ENCODE measurements around the gene PEAR1. TPM values are rescaled to one million over a fixed set of nuclear protein-coding genes. Genes with fewer than 3 reads are reported as not detected.

The PEAR1 gene
- total RNA-seq, 1 donor = 12.1 TPM

DNA sequence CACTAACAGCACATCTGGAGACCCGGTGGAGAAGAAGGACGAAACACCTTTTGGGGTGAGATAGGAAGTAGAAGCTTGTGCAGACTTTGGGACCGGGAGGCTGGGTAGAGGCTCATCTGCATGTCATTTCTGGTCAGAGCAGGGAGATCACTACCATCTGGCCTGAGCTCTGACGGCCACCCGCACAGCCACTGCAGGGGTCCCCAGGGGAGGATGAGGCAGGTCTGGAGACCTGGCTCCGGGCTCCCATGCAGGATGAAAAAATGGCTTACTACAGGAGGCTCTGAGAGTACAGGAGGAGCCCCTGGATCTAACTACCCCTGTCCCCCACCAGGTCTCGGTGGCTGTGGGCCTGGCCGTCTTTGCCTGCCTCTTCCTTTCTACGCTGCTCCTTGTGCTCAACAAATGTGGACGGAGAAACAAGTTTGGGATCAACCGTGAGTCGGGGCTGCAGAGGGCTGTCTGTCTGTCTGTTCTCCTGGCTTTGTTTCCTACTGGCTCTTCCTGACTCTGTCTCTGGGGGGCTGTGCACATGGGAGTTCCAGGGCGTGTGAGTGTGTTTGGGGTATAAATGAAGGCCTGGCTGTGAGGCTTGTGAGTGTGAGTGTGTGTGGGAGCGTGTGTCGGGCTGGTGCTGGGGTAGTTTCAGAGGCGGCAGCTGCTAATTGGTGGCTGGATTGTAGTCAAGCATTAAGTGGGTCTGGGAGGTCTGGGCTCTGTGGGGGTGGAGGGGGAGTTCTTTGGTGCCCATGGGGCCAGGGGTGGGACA, 18.8 kb upstream of the PEAR1 start:
- H3K4me3 ChIP-seq (ENCODE audit: low read depth, low read length) = no peak overlapping the region
- no peak for DNase-seq (ENCODE audit: low read depth)
- TF ChIP-seq, protein P1, sequence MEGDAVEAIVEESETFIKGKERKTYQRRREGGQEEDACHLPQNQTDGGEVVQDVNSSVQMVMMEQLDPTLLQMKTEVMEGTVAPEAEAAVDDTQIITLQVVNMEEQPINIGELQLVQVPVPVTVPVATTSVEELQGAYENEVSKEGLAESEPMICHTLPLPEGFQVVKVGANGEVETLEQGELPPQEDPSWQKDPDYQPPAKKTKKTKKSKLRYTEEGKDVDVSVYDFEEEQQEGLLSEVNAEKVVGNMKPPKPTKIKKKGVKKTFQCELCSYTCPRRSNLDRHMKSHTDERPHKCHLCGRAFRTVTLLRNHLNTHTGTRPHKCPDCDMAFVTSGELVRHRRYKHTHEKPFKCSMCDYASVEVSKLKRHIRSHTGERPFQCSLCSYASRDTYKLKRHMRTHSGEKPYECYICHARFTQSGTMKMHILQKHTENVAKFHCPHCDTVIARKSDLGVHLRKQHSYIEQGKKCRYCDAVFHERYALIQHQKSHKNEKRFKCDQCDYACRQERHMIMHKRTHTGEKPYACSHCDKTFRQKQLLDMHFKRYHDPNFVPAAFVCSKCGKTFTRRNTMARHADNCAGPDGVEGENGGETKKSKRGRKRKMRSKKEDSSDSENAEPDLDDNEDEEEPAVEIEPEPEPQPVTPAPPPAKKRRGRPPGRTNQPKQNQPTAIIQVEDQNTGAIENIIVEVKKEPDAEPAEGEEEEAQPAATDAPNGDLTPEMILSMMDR (IDR thresholded peaks at IDR 0.05; ENCODE audit: insufficient read depth, low read depth, low read length) = no peak

DNA sequence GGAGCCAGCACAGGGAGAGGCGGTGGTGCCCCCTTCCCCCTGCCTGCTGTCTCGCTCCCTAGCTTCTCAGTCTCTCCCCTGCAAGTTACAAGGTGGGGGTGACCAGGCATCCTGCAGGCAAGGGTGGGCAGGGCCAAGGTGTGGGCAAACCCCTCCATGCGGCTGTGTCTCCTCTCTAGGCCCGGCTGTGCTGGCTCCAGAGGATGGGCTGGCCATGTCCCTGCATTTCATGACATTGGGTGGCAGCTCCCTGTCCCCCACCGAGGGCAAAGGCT, 18.2 kb upstream of the PEAR1 start:
- no peak for DNase-seq (ENCODE audit: low read depth)
- TF ChIP-seq, protein P1 (IDR thresholded peaks at IDR 0.05; ENCODE audit: insufficient read depth, low read depth, low read length) = no peak
- H3K4me3 ChIP-seq (ENCODE audit: low read depth, low read length) = no peak overlapping the region

DNA sequence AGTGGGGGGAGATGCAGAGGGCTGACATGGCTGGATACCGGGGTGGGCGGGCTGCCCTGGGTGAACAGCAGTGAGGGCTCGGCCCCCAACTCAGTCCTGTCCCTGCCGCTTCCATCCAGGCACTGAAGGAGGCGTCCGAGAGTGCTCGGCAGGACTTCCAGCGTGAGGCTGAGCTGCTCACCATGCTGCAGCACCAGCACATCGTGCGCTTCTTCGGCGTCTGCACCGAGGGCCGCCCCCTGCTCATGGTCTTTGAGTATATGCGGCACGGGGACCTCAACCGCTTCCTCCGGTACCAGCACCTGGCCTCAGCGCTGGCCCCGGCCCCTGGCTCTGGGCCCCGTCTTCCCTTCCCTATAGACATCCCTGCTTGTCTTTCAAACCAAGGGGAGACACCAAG, 17.2 kb upstream of the PEAR1 start:
- DNase-seq (ENCODE audit: low read depth) = no peak
- no peak overlapping the region for H3K4me3 ChIP-seq (ENCODE audit: low read depth, low read length)
- TF ChIP-seq, protein P1 (IDR thresholded peaks at IDR 0.05; ENCODE audit: insufficient read depth, low read depth, low read length) = no peak

DNA sequence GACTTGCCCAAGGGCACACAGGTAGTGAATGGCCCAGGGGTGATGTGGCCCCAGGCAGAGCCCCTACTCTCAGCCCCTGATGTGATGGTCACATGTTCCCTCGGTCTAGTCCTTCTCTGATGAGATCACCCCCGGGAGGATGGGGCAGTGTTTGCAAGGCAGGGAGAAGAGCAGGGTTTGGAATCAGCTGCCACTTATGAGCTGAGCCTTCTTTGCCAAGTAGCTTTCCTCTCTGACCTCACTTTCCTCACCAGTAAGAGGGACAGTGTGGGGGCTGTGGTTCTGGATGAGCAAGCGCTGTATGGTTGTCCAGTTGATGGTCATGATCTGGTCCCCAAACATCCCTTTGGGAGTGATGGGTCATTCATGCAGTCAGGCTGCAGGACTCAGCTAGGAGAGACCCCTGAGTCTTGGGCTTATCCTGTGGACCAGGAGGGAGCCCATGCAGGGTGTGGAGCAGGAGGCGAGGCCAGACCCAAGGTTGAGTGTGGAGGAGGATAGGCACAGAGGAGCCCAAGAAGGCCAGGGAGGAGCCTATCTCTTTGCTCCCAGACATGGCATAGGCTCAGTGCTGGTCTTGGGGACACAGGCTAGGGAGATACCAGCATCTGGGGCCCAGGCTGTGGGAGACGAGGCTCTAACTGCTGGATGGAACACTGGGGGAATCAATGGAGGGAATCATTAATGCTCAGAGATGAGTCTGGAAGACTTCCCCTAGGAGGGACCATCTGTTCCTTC, 15.9 kb upstream of the PEAR1 start:
- DNase-seq (ENCODE audit: low read depth) = no peak
- TF ChIP-seq, protein P1 (IDR thresholded peaks at IDR 0.05; ENCODE audit: insufficient read depth, low read depth, low read length) = no peak
- H3K4me3 ChIP-seq (ENCODE audit: low read depth, low read length) = no peak overlapping the region

DNA sequence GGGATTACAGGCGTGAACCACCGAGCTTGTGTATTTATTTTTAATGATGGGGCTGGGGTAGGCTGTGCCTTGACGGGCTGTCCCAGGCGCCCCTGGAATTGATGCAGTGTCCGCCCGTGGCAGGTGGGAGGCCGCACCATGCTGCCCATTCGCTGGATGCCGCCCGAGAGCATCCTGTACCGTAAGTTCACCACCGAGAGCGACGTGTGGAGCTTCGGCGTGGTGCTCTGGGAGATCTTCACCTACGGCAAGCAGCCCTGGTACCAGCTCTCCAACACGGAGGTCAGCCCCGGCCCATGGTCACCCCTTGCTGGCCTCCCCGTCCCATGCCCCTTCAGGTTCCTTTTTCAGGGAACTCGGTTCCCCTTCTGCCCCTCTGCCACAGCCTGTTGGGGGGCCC, 13.6 kb upstream of the PEAR1 start:
- TF ChIP-seq, protein P1 (IDR thresholded peaks at IDR 0.05; ENCODE audit: insufficient read depth, low read depth, low read length) = no peak
- no peak overlapping the region for H3K4me3 ChIP-seq (ENCODE audit: low read depth, low read length)
- no peak for DNase-seq (ENCODE audit: low read depth)

DNA sequence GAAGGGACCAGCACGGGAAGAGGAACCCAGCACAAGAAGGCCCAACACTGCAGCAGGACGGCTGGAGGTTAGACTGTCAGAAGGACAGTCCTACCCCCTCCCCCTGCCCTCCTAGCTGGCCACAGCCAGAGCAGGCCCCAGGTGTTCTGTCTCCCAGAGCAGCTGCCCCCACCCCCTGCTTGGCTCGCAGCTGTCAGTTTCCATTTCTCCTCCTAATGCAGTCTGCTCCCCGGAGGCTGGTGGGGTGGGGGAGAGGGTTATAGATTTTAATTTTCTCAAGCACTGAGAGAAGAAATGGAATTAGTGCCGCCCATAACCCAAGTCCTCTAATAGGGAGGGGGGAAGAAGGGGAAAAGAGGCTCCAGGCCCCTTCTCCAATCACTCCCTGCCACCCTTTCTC, 13.0 kb upstream of the PEAR1 start:
- H3K4me3 ChIP-seq (ENCODE audit: low read depth, low read length) = no peak overlapping the region
- no peak for DNase-seq (ENCODE audit: low read depth)
- TF ChIP-seq, protein P1 (IDR thresholded peaks at IDR 0.05; ENCODE audit: insufficient read depth, low read depth, low read length) = no peak
